ENCODE data around the gene SPECC1.
A peak's percentile ranks its signal among the peaks of the same experiment; 100 is the strongest.

Gene SPECC1

GRCh38 chr17:20200865-20201458, 191.8 kb downstream of the SPECC1 start:
- no peaks in the 10 kb centered on the region for H3K9me3 ChIP-seq (ENCODE audit: insufficient read depth, low read depth, low read length)
- H2BK5ac ChIP-seq (ENCODE audit: low read depth, low read length, poor library complexity) = no peak overlapping the region
- no peak overlapping the region for H3K18ac ChIP-seq (ENCODE audit: low read length)
- no peak for DNase-seq
- H3K36me3 ChIP-seq (ENCODE audit: control insufficient read depth in 1 of 2, insufficient read depth in 2 of 2, low read length in 2 of 2) = peaks cover 9% of the 10 kb centered on the region in 2 experiments
- H4K91ac ChIP-seq (ENCODE audit: low read depth, low read length) = no peak overlapping the region
- no peaks in the 10 kb centered on the region for H3K79me1 ChIP-seq (ENCODE audit: low read length)
- WGBS (ENCODE audit: extremely low coverage, insufficient coverage, insufficient read length) = no CpG with 5 or more reads among the region's 10 CpGs
- H3K9ac ChIP-seq (ENCODE audit: low read length) = no peak overlapping the region
- H3K4me3 ChIP-seq (ENCODE audit: low read depth, low read length) = no peak overlapping the region
- peak overlapping the region; percentile 47 for H3K4ac ChIP-seq (ENCODE audit: low read depth, low read length)
- H3K4me1 ChIP-seq (ENCODE audit: control insufficient read depth in 1 of 2, insufficient read depth in 2 of 2, low read length in 2 of 2) = peaks cover under 1 to 6% of the 10 kb centered on the region in 2 experiments
- no peak overlapping the region for H3K27ac ChIP-seq (ENCODE audit: low read depth, low read length)
- H2BK120ac ChIP-seq (ENCODE audit: insufficient read depth, low read length, poor library complexity) = no peak overlapping the region
- H3K4me2 ChIP-seq (ENCODE audit: low read length) = no peak overlapping the region
- H2BK12ac ChIP-seq (ENCODE audit: low read length) = no peak overlapping the region
- no peak overlapping the region for H3K23ac ChIP-seq (ENCODE audit: low read length)
- H3K14ac ChIP-seq (ENCODE audit: low read length) = no peak overlapping the region
- H2AK5ac ChIP-seq (ENCODE audit: low read length) = no peak overlapping the region
- H3K79me2 ChIP-seq (ENCODE audit: control insufficient read depth, insufficient read depth, low read length, poor library complexity) = peaks cover 12% of the 10 kb centered on the region
- no peak overlapping the region for H4K12ac ChIP-seq (ENCODE audit: low read depth, low read length)
- H4K8ac ChIP-seq (ENCODE audit: low read depth, low read length) = no peak overlapping the region
- H2AFZ ChIP-seq (ENCODE audit: insufficient read depth, low read length, poor library complexity) = no peak overlapping the region
- no peaks in the 10 kb centered on the region for H3K27me3 ChIP-seq (ENCODE audit: insufficient read depth, low read length)

GRCh38 chr17:20202141-20202621, 193.0 kb downstream of the SPECC1 start:
- H3K4ac ChIP-seq (ENCODE audit: low read depth, low read length) = peak overlapping the region; percentile 90
- no peak overlapping the region for H3K4me3 ChIP-seq (ENCODE audit: low read depth, low read length)
- no peak overlapping the region for H4K8ac ChIP-seq (ENCODE audit: low read depth, low read length)
- WGBS (ENCODE audit: extremely low coverage, insufficient coverage, insufficient read length) = no CpG with 5 or more reads among the region's 3 CpGs
- H3K27me3 ChIP-seq (ENCODE audit: insufficient read depth, low read length) = no peaks in the 10 kb centered on the region
- no peaks in the 10 kb centered on the region for H3K9me3 ChIP-seq (ENCODE audit: insufficient read depth, low read depth, low read length)
- H3K4me1 ChIP-seq (ENCODE audit: control insufficient read depth in 1 of 2, insufficient read depth in 2 of 2, low read length in 2 of 2) = peaks cover 2 to 6% of the 10 kb centered on the region in 2 experiments
- no peak overlapping the region for H4K91ac ChIP-seq (ENCODE audit: low read depth, low read length)
- no peak overlapping the region for H3K27ac ChIP-seq (ENCODE audit: low read depth, low read length)
- H4K12ac ChIP-seq (ENCODE audit: low read depth, low read length) = no peak overlapping the region
- H2AK5ac ChIP-seq (ENCODE audit: low read length) = no peak overlapping the region
- no peak overlapping the region for H2BK12ac ChIP-seq (ENCODE audit: low read length)
- no peak overlapping the region for H3K4me2 ChIP-seq (ENCODE audit: low read length)
- no peak overlapping the region for H2BK120ac ChIP-seq (ENCODE audit: insufficient read depth, low read length, poor library complexity)
- no peak overlapping the region for H3K18ac ChIP-seq (ENCODE audit: low read length)
- no peak overlapping the region for H2BK5ac ChIP-seq (ENCODE audit: low read depth, low read length, poor library complexity)
- no peak overlapping the region for H3K14ac ChIP-seq (ENCODE audit: low read length)
- H3K23ac ChIP-seq (ENCODE audit: low read length) = no peak overlapping the region
- DNase-seq = no peak
- no peaks in the 10 kb centered on the region for H3K79me1 ChIP-seq (ENCODE audit: low read length)
- H3K36me3 ChIP-seq (ENCODE audit: control insufficient read depth in 1 of 2, insufficient read depth in 2 of 2, low read length in 2 of 2) = peaks cover 9% of the 10 kb centered on the region in 2 experiments
- no peak overlapping the region for H2AFZ ChIP-seq (ENCODE audit: insufficient read depth, low read length, poor library complexity)
- H3K79me2 ChIP-seq (ENCODE audit: control insufficient read depth, insufficient read depth, low read length, poor library complexity) = peaks cover 12% of the 10 kb centered on the region
- H3K9ac ChIP-seq (ENCODE audit: low read length) = no peak overlapping the region

- H2AK5ac ChIP-seq (ENCODE audit: low read length) = no peak overlapping the region
- H3K9me3 ChIP-seq (ENCODE audit: insufficient read depth, low read depth, low read length) = no peaks in the 10 kb centered on the region
- H4K91ac ChIP-seq (ENCODE audit: low read depth, low read length) = no peak overlapping the region
- no peaks in the 10 kb centered on the region for H3K27me3 ChIP-seq (ENCODE audit: insufficient read depth, low read length)
- H3K4me2 ChIP-seq (ENCODE audit: low read length) = no peak overlapping the region
- H2BK120ac ChIP-seq (ENCODE audit: insufficient read depth, low read length, poor library complexity) = no peak overlapping the region
- no peak overlapping the region for H3K9ac ChIP-seq (ENCODE audit: low read length)
- no peak overlapping the region for H4K8ac ChIP-seq (ENCODE audit: low read depth, low read length)
- DNase-seq = no peak
- H3K14ac ChIP-seq (ENCODE audit: low read length) = no peak overlapping the region
- no peak overlapping the region for H2BK12ac ChIP-seq (ENCODE audit: low read length)
- H3K79me1 ChIP-seq (ENCODE audit: low read length) = no peaks in the 10 kb centered on the region
- H2BK5ac ChIP-seq (ENCODE audit: low read depth, low read length, poor library complexity) = no peak overlapping the region
- no peak overlapping the region for H2AFZ ChIP-seq (ENCODE audit: insufficient read depth, low read length, poor library complexity)
- no peak overlapping the region for H3K4me3 ChIP-seq (ENCODE audit: low read depth, low read length)
- peak overlapping the region; percentile 14 for H3K18ac ChIP-seq (ENCODE audit: low read length)
- peaks cover 8% of the 10 kb centered on the region for H3K79me2 ChIP-seq (ENCODE audit: control insufficient read depth, insufficient read depth, low read length, poor library complexity)
- no peak overlapping the region for H3K4ac ChIP-seq (ENCODE audit: low read depth, low read length)
- H3K4me1 ChIP-seq (ENCODE audit: control insufficient read depth in 1 of 2, insufficient read depth in 2 of 2, low read length in 2 of 2) = peaks cover 2 to 6% of the 10 kb centered on the region in 2 experiments
- H3K27ac ChIP-seq (ENCODE audit: low read depth, low read length) = no peak overlapping the region
- H4K12ac ChIP-seq (ENCODE audit: low read depth, low read length) = no peak overlapping the region
- H3K36me3 ChIP-seq (ENCODE audit: control insufficient read depth in 1 of 2, insufficient read depth in 2 of 2, low read length in 2 of 2) = peaks cover 7 to 9% of the 10 kb centered on the region in 2 experiments
- no CpG with 5 or more reads among the region's 2 CpGs for WGBS (ENCODE audit: extremely low coverage, insufficient coverage, insufficient read length)
- H3K23ac ChIP-seq (ENCODE audit: low read length) = no peak overlapping the region
Measured at GRCh38 chr17:20203018-20203417, 193.9 kb downstream of the SPECC1 start.

GRCh38 chr17:20203761-20204263, 194.7 kb downstream of the SPECC1 start:
- Histone ChIP-seq H3K27ac (ENCODE audit: low read depth, low read length) (peak overlapping the region; percentile 5), H3K4me1 (ENCODE audit: control insufficient read depth in 1 of 2, insufficient read depth in 2 of 2, low read length in 2 of 2) (peaks cover 2 to 6% of the 10 kb centered on the region in 2 experiments), H2BK12ac (ENCODE audit: low read length) (no peak overlapping the region), H3K4me2 (ENCODE audit: low read length) (no peak overlapping the region), H4K91ac (ENCODE audit: low read depth, low read length) (no peak overlapping the region), H3K79me2 (ENCODE audit: control insufficient read depth, insufficient read depth, low read length, poor library complexity) (peaks cover 3% of the 10 kb centered on the region), H3K9ac (ENCODE audit: low read length) (no peak overlapping the region), H3K4ac (ENCODE audit: low read depth, low read length) (no peak overlapping the region), H2AK5ac (ENCODE audit: low read length) (no peak overlapping the region), H3K14ac (ENCODE audit: low read length) (no peak overlapping the region), H2AFZ (ENCODE audit: insufficient read depth, low read length, poor library complexity) (no peak overlapping the region), H2BK5ac (ENCODE audit: low read depth, low read length, poor library complexity) (no peak overlapping the region), H2BK120ac (ENCODE audit: insufficient read depth, low read length, poor library complexity) (no peak overlapping the region), H3K18ac (ENCODE audit: low read length) (no peak overlapping the region), H4K8ac (ENCODE audit: low read depth, low read length) (no peak overlapping the region), H3K79me1 (ENCODE audit: low read length) (no peaks in the 10 kb centered on the region), H3K23ac (ENCODE audit: low read length) (no peak overlapping the region), H3K9me3 (ENCODE audit: insufficient read depth, low read depth, low read length) (no peaks in the 10 kb centered on the region), H3K4me3 (ENCODE audit: low read depth, low read length) (no peak overlapping the region), H4K12ac (ENCODE audit: low read depth, low read length) (no peak overlapping the region), H3K36me3 (ENCODE audit: control insufficient read depth in 1 of 2, insufficient read depth in 2 of 2, low read length in 2 of 2) (peaks cover 8 to 12% of the 10 kb centered on the region in 2 experiments), H3K27me3 (ENCODE audit: insufficient read depth, low read length) (no peaks in the 10 kb centered on the region)
- DNase-seq = no peak
- no CpG with 5 or more reads among the region's 3 CpGs for WGBS (ENCODE audit: extremely low coverage, insufficient coverage, insufficient read length)

Measured in trophoblast cell (in vitro differentiated cells and primary cell).